Lung (tissue), 12 donors: ENCODE data around the gene TMEM51. TPM values are rescaled to one million over a fixed set of nuclear protein-coding genes. Genes with fewer than 3 reads are reported as not detected.

Source experiments
- ATAC-seq: fragments of 200-7000 bp; cut with Tn5 transposase; one replicate; pipeline ENCODE4 v1.9.1; 2020; ENCODE audit warnings: moderate number of reproducible peaks; ENCODE audit not compliant: insufficient read depth, low FRiP score
- DNase-seq, 3 donors: peaks; one replicate each; pipeline ENCODE4 v3.0.0-alpha.2; 2013 to 2017
- H3K27ac ChIP-seq, 2 donors: one replicate each; pipeline ENCODE4 v1.5.1; 2013; ENCODE audit warnings: mild to moderate bottlenecking in 2 of 2, moderate library complexity in 2 of 2, control low read depth in 1 of 2, inconsistent platforms in 1 of 2, low read depth in 1 of 2, low read length in 1 of 2
- H3K27me3 ChIP-seq, 3 donors: one replicate each; pipeline ENCODE4 v1.5.1; 2013; ENCODE audit warnings: low read length in 2 of 3; ENCODE audit not compliant: control insufficient read depth in 3 of 3, insufficient read depth in 3 of 3
- H3K36me3 ChIP-seq, 4 donors: one replicate each; pipeline ENCODE4 v1.5.1; 2013; ENCODE audit warnings: low read length in 4 of 4, mild to moderate bottlenecking in 1 of 4, moderate library complexity in 1 of 4; ENCODE audit not compliant: control insufficient read depth in 4 of 4, insufficient read depth in 4 of 4
- H3K4me1 ChIP-seq, 5 donors: one replicate each; pipeline ENCODE4 v1.5.1; 2013; ENCODE audit warnings: low read length in 5 of 5, mild to moderate bottlenecking in 2 of 5, moderate library complexity in 1 of 5; ENCODE audit not compliant: control insufficient read depth in 5 of 5, insufficient read depth in 5 of 5
- H3K4me3 ChIP-seq: one replicate; pipeline ENCODE4 v1.5.1; 2013; ENCODE audit warnings: mild to moderate bottlenecking, control low read depth, moderate library complexity
- H3K9ac ChIP-seq, 2 donors: one replicate each; pipeline ENCODE4 v1.5.1; 2013; ENCODE audit warnings: low read length in 2 of 2, control low read depth in 1 of 2; ENCODE audit not compliant: insufficient read depth in 1 of 2
- H3K9me3 ChIP-seq, 4 donors: one replicate each; pipeline ENCODE4 v1.5.1; 2013; ENCODE audit warnings: low read length in 3 of 4, mild to moderate bottlenecking in 1 of 4, moderate library complexity in 1 of 4; ENCODE audit not compliant: control insufficient read depth in 4 of 4, insufficient read depth in 3 of 4
- WGBS, 2 donors: extraction: QIAGEN DNeasy Blood & Tissue Kit; methylation state at CpG; one replicate each; pipeline ENCODE4 v1.1.7; 2013; 5-methylcytosine and 5-hydroxymethylcytosine counted together
- polyA plus RNA-seq, 2 donors: library from polyadenylated mRNA; stranded (reverse); fragments of 200-250 nt; gene quantifications; one replicate each; pipeline ENCODE4 v1.2.1, GENCODE V29; 2013
- total RNA-seq, 2 donors: library from RNA; depleted of rRNA in 1 of 2; stranded (reverse); fragments of >200 nt in 1 of 2; gene quantifications; one replicate each; pipeline ENCODE4 v1.2.1, GENCODE V29; 2014 to 2021
- TF ChIP-seq, protein P1 (sequence below): IDR thresholded peaks from 2 replicates; pipeline ENCODE4 v1.5.1; 2012; ENCODE audit warnings: mild to moderate bottlenecking; ENCODE audit errors: control extremely low read depth, extremely low read depth
- donor health status: control.
- donor health status: control.
- donor health status: Bipolar disorder and iron deficiency.
- donor health status: healthy.
- donor health status: DM: yes; HTN: yes; CAD: no.

The TMEM51 gene
- total and polyA plus RNA-seq, 4 donors = 7.7 to 17.8 (median 12.2) TPM

DNA sequence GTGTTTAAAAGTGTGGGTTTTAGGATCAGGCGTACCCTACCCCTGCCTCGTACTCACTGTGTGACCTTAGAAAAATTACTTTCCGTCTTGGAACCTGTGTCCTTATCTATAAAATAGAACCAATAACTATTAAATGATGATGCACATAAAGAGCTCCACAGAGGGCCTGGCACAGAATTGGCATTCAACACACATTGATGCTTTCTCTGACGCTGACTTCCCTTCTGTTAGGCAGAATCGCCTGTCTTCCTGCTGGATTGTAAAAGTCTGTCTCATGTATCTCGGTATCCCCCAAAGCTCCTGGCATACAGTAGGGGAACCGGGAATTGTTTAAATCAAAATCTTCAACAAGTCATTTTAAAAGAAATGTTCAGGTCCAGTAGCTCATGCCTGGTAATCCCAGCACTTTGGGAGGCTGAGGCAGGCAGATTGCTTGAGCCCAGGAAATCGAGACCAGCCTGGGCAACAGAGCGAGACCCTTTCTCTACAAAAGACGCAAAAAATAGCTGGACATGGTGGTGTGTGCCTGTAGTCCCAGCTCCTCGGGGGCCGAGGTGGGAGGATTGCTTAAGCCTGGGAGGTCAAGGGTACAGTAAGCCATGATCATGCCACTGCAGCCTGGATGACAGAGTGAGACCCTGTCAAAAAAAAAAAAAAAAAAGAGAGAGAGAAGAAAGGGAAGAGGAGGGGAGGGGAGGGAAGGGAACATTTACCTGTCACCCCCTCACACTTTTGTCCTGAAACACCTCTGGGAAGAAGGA lies 52.2 kb downstream of the TMEM51 start:
- no peak for DNase-seq
- TF ChIP-seq, protein P1, sequence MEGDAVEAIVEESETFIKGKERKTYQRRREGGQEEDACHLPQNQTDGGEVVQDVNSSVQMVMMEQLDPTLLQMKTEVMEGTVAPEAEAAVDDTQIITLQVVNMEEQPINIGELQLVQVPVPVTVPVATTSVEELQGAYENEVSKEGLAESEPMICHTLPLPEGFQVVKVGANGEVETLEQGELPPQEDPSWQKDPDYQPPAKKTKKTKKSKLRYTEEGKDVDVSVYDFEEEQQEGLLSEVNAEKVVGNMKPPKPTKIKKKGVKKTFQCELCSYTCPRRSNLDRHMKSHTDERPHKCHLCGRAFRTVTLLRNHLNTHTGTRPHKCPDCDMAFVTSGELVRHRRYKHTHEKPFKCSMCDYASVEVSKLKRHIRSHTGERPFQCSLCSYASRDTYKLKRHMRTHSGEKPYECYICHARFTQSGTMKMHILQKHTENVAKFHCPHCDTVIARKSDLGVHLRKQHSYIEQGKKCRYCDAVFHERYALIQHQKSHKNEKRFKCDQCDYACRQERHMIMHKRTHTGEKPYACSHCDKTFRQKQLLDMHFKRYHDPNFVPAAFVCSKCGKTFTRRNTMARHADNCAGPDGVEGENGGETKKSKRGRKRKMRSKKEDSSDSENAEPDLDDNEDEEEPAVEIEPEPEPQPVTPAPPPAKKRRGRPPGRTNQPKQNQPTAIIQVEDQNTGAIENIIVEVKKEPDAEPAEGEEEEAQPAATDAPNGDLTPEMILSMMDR = no peak
- Histone ChIP-seq H3K9ac (no peak overlapping the region), H3K4me1 (peaks cover 0 to 16% (median 9%) of the 10 kb centered on the region in 5 donors), H3K27ac (no peak overlapping the region), H3K36me3 (peaks cover 0 to 2% (median 0%) of the 10 kb centered on the region in 4 donors), H3K27me3 (no peaks in the 10 kb centered on the region), H3K9me3 (no peaks in the 10 kb centered on the region), H3K4me3 (no peak overlapping the region)
- 91 to 94% methylated on average over 12 of the region's 12 CpGs for WGBS, 2 donors
- ATAC-seq = no peak

DNA sequence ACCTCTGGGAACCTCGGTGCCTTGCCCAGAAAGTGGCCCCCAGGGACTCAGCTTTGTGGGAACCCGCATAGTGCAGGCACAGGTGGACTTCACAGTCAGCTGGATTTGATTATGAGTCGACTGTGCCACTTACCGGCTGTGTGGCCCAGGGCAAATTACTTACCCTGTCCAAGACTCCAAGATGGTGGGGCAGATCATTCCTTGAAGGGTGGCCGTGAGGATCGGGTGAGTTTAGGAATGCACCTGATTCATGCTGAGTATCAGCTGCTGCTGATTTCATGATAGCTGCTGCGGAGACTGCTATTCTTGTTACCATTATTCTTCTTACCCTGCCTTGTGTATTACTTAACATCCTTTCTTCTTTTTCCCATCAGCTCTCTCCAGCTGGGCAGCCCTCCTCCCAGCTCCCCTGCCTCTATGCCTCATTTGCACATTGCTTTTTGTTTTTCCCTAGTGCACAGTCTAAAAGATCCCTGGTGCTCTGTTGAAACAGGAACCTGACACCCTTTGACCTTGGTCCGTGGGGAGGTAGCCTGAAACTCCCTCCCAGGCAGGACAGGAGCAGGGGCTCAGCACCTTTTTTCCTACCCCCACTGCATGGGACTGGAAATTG lies 53.0 kb downstream of the TMEM51 start:
- WGBS, 2 donors = 76 to 77% methylated on average over 8 of the region's 8 CpGs
- Histone ChIP-seq H3K27me3 (no peaks in the 10 kb centered on the region), H3K36me3 (peaks cover 0 to 2% (median 0%) of the 10 kb centered on the region in 4 donors), H3K4me3 (no peak overlapping the region), H3K9ac (no peak overlapping the region), H3K4me1 (peaks cover 0 to 15% (median 9%) of the 10 kb centered on the region in 5 donors), H3K27ac (no peak overlapping the region), H3K9me3 (no peaks in the 10 kb centered on the region)
- DNase-seq = no peak
- TF ChIP-seq, protein P1 = no peak
- ATAC-seq = no peak

DNA sequence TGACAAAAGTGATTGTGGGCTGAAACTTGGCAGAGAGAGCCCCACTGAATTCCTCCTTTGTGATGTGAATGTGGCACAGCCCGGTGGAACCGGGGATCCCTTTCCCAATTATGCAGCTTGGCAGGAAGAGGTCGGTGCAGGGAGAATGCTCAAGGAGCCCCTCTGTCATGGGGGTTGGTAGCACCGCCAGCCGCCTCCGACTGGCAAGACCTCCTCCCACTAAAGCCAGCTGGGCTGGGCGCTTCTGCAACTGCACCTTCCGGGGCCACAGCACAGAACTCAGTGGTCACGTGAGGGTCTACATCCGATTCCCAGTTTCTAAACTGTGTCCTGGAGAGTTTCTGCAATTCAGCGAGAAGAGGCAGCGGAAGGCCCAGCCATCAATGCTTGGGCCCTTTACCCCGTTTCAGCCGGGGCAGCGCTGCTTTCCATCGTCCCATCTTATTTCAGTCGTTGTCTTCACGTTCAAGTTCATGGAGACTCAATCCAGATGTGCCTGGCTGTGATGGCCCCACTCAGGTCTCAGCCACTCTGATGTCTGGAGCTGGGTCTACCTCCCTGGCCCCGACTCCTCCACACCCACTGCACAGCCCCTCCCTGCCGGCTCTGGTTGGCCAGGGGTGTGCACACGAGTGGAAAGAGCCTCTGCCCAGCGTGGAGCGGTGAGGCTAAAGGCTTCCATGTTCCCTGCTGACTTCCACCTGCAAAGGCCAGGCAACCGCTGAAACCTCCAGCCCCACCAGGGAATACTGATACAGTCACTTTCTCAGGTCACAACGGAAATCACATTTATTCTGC lies 53.7 kb downstream of the TMEM51 start:
- H3K9me3 ChIP-seq = no peaks in the 10 kb centered on the region
- WGBS, 2 donors = 78 to 91% methylated on average over 24 to 25 of the region's 25 CpGs
- no peak overlapping the region for H3K9ac ChIP-seq
- no peak overlapping the region for H3K4me3 ChIP-seq
- no peak overlapping the region for H3K27ac ChIP-seq
- H3K36me3 ChIP-seq = peaks cover 0 to 2% (median 0%) of the 10 kb centered on the region in 4 donors
- H3K27me3 ChIP-seq = no peaks in the 10 kb centered on the region
- no peak for ATAC-seq
- H3K4me1 ChIP-seq = peaks cover 0 to 12% (median 9%) of the 10 kb centered on the region in 5 donors
- TF ChIP-seq, protein P1 = no peak
- peak in 1 of 3 donors; percentile 21 for DNase-seq
